GM19240 (cell line): ENCODE data around the gene TUBE1.
A peak's percentile ranks its signal among the peaks of the same experiment; 100 is the strongest.
"Not testable (repeated sequence)": the region's sequence is repeated elsewhere in the genome, so short reads cannot be mapped to it uniquely, and the experiment has no call there.

Source experiments
- DNase-seq: peaks from one replicate; pipeline ENCODE4 v3.0.0; 2011; ENCODE audit warnings: low spot score; ENCODE audit not compliant: insufficient read length

Gene TUBE1

DNA sequence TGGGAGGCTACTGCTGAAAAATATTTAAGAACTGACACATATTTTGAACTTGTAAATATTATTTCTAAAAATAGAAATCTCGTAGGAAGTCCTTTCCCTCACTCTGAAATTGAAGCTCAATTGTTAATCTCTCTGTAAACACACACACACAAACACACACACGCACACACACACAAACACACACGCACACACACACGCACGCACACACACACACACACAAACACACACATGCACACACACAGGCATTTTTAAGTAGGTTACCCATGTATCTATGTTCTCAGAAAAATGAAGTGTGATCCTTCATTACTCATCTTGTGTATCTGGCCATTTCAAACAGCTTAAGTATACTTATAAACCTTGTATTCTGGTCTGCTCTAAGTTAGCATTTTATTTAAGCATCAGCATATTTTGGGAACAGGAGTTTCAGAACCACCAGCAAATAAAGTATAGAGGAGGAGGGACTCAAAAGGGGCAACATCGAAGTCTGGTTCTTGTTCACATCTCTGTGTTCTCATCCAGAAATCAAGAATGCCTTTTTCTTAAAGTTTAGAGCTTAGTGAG lies 21.8 kb downstream of the TUBE1 start:
- no peak for DNase-seq

- no peak for DNase-seq
These were observed 24.3 kb downstream of the TUBE1 start for GRCh38 chr6:112062966-112063365.

- no peak for DNase-seq
These were observed 25.7 kb downstream of the TUBE1 start for GRCh38 chr6:112061605-112062004.

- no peak for DNase-seq
These were observed 28.8 kb downstream of the TUBE1 start for GRCh38 chr6:112058243-112059032.

GRCh38 chr6:112054555-112055190 lies 32.6 kb downstream of the TUBE1 start:
- no peak for DNase-seq

DNA sequence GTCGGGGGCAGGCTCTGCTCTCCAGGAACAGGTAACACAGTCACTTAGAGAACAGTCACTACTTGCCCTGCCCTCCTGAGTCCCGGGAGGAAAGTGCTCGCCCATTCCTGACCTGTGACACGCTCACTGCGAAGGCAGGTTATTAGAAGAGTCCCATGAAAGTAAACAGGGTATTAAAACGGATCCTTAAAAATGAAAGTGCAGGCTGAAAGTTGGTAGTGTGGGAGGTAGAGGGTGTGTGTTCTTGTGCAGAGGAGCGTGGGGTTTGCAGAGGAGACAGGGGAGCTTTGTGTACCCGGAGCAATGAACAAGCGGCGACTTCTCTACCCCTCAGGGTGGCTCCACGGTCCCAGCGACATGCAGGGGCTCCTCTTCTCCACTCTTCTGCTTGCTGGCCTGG lies 33.3 kb downstream of the TUBE1 start, which contains the start of gene CCN6:
CCN6 (plus strand) TSS at position 104 of the 400 bp plus-strand sequence; CDS start at position 358, 254 bp downstream.
- no peak for DNase-seq

- DNase-seq = not testable (repeated sequence)
These were observed 36.0 kb downstream of the TUBE1 start for GRCh38 chr6:112051251-112051740.

GRCh38 chr6:112050429-112050828 lies 36.9 kb downstream of the TUBE1 start:
- no peak for DNase-seq

GRCh38 chr6:112049996-112050395 lies 37.3 kb downstream of the TUBE1 start:
- DNase-seq = no peak

- DNase-seq = no peak
These were observed 38.1 kb downstream of the TUBE1 start for GRCh38 chr6:112049026-112049799.

DNA sequence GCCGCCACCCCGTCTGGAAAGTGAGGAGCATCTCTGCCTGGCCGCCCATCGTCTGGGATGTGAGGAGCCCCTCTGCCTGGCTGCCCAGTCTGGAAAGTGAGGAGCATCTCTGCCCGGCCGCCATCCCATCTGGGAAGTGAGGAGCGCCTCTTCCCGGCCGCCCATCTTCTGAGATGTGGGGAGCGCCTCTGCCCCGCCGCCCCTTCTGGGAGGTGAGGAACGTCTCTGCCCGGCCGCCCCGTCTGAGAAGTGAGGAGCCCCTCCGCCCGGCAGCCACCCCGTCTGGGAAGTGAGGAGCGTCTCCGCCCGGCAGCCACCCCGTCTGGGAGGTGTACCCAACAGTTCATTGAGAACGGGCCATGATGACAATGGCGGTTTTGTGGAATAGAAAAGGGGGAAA lies 39.8 kb downstream of the TUBE1 start:
- DNase-seq = not testable (repeated sequence)

DNA sequence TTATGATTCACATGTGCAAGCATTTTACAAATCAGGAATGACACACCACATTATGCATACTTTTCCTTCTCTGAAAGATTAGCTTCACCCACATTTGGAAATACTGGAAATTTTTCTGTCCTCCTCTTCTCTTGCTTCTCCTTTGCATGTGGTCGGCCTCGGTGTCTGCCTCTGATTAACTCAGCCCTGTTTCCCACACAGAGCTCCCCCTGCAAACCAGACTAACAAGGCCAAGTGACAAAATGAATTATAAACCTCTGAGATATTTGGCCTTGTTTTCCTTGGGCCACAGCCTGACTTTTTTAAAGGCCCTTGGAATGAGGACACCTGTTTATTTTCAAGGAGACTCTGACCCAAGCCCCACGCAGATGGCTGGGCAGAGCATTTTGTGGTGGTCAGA lies 42.4 kb downstream of the TUBE1 start:
- DNase-seq = no peak

DNA sequence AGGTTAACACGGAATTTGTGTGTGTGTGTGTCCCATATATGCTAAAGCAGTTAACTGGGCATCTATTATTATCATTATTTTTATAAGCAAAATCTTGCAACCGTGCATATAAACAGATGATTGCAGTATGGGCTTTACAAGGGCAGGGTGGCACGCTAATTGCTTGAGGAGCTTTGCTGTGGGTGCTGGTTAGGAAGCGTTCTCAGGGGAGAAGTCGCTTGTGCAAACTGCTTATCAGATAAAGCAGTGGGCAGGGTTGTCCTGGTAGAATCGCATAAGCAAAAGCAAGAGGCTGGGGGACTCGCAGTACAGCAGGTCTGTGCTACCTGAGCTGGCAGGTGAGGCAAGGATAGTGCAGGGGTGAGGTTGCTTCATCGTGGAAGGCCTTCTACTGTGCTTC lies 43.1 kb downstream of the TUBE1 start:
- DNase-seq = no peak

DNA sequence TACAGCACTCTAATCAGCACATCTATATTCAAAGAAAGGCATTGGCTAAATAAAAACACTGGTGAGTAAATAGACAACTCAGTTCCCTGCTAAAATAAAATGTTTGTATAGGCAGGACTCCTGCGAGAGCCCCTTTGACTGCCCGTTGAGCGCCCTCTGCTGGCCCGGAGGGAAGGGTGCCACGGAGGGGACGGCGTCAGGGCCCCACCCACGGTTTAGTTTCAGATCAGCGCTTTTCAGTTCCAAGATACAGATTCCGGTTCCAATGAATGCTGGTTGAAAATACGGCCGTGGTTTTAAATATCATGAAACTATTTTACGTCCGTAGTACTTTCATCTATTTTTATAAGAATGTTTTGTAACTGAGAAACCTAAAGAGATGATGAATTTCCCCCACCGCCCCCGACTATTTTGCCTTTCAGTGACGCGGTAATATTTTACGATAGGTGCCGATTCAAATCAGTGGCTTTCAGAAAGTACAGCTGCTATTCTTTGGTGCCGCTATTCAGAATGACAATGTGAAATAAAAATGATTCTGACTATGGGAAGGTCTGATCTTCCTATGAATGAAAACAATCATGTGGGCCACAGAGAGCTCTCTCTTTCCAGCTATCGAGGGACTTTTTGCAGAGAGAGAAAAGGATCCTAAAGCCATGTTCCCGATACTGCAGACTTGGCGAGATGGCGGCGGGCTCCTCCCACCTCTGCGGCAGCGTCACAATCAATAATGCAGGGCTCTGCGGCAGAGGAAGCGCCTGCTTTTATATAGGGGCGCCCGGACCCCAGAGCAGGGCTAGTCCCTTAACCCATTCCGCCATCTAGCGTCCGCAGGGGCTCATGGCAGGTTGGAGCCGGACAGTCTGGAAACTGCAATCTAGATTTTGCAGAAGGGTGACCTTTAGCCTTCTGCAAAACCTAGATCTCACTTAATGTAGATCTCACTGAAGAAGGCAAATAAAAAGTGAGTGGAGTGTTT lies 44.0 kb downstream of the TUBE1 start:
- peak; percentile 90 for DNase-seq

DNA sequence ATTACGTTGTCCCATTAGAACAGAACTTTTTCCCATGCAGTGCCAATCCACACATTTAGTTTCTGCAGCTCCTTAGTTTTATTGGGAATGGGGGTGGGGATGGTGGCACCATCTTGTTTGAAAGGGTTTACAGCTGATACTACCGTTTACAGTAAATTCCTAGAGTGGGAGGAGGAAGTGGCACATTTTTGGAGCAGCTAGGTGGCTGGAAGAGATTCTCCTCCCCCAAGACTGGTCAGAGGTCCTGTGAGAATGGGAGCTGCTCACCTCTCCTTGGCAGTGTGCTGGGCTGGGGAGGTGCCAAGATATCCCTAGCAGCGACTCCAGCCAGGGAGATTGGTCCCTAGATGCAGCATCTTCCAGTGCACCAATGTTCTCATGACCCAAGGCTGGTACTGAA lies 45.7 kb downstream of the TUBE1 start:
- no peak for DNase-seq

DNA sequence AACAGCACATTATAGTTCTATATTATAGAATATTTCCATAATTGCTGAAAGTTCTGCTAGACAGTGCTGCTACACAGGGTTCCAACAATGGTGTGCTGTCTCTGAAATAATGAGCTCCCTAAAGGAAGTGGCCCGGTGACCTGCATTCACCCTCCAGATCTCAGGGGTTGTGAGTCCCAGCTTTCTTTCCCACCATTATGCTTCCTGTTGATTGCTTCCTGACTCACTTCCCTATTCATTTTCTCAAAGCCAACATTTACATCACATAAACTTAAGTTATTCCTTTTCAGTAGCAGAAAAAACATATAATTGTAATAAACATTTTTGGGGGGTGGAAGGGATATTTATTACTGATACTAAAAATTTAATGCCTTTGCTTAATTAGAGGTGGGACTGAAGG lies 46.3 kb downstream of the TUBE1 start:
- DNase-seq = no peak

DNA sequence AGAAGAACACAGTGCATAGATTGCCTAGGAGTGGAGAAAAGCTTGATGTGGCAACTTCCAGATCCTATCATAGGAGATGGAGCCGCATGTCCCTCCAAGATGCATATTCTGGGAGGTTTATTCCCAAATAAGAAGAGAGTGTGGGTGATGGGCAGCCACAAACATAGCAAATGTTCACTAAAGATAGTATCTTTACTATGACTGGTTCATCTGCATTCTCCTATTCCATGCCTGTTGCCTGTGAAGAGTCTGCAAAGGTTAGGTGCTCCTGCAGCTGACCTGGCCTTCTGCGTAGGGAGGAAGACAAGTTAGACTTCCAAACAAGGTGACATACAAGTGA lies 47.9 kb downstream of the TUBE1 start:
- no peak for DNase-seq

- no peak for DNase-seq
These were observed 48.4 kb downstream of the TUBE1 start for GRCh38 chr6:112038756-112039430.

DNA sequence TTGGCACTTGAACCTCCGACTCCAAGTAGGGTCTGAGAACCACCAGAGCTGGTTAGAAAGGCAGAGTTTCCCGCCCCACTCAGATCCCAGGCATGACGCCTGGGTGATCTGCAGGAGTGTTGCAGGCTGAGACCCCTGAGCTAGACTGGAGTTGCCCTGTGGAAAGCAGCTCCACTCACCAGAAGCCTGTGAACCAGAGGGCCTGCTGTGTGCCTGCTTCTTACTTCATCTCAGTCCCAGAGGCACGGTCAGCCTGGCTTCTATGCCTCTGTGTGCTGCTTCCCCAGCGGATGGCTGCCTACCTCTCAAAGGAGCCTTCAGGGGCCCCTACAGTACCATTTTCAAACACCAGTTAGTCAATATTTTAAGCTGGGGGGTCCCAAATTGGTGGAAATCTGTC lies 49.0 kb downstream of the TUBE1 start:
- no peak for DNase-seq

DNA sequence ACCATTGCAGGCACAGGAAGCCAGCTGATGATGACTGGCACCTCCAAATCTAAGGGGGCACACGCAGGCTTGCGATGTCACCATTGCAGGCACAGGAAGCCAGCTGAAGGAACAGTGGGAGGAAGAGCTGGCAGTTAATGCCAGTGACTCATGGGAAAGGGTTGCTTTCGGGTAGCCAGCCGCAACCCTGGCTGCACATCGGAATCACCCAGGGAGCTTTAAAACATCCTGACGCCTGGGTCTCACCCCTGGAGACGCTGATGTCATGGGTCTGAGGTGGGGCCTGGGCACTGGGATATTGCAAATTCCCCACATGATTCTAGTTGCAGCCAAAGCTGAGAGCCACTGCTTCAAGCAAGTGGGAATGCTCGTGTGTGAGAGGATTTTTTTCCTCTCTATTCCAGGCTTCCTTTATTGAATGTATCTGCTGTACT lies 49.5 kb downstream of the TUBE1 start:
- no peak for DNase-seq
